Stimulated activated memory B cell treated with anti-CD40 and anti-IgM and Interleukin-4, amounts not matched to agents 10 μg/mL and 1 μg/mL and 100 μg/mL, for 72 hours (primary cell): ENCODE measurements around the gene NCOA3.
"Not testable (repeated sequence)": the region's sequence is repeated elsewhere in the genome, so short reads cannot be mapped to it uniquely, and the experiment has no call there.

Experiments
- ATAC-seq: fragments of 150-1000 bp; cut with Tn5 transposase; 2 replicates; pipeline ENCODE4 v1.10.0; 2021
- H3K27ac Mint-ChIP-seq: one replicate; pipeline ENCODE4 v1.8.0; 2022; ENCODE audit warnings: mild to moderate bottlenecking, mixed read lengths
- H3K27me3 Mint-ChIP-seq: one replicate; pipeline ENCODE4 v1.8.0; 2022; ENCODE audit warnings: mixed read lengths
- H3K36me3 Mint-ChIP-seq: one replicate; pipeline ENCODE4 v1.8.0; 2022; ENCODE audit warnings: mixed read lengths
- H3K4me1 Mint-ChIP-seq: one replicate; pipeline ENCODE4 v1.8.0; 2022; ENCODE audit warnings: mixed read lengths
- H3K4me3 Mint-ChIP-seq: one replicate; pipeline ENCODE4 v1.8.0; 2022; ENCODE audit warnings: mild to moderate bottlenecking, moderate library complexity, mixed read lengths
- H3K9me3 Mint-ChIP-seq: one replicate; pipeline ENCODE4 v1.8.0; 2022; ENCODE audit warnings: mixed read lengths

The NCOA3 gene

GRCh38 chr20:47553594-47554235 is 52.0 kb downstream of the NCOA3 start:
- H3K4me3 Mint-ChIP-seq, ATAC-seq, H3K9me3 Mint-ChIP-seq, H3K27ac Mint-ChIP-seq, H3K27me3 Mint-ChIP-seq: not testable (repeated sequence)
- Mint-ChIP-seq H3K36me3 (peaks cover 32% of the 10 kb centered on the region), H3K4me1 (peaks cover 63% of the 10 kb centered on the region)

GRCh38 chr20:47554283-47554682 is 52.6 kb downstream of the NCOA3 start:
- Mint-ChIP-seq H3K4me1 (peaks cover 68% of the 10 kb centered on the region), H3K36me3 (peaks cover 36% of the 10 kb centered on the region)
- H3K9me3 Mint-ChIP-seq, H3K27ac Mint-ChIP-seq, H3K27me3 Mint-ChIP-seq, H3K4me3 Mint-ChIP-seq, ATAC-seq: not testable (repeated sequence)

- no peak overlapping the region for H3K27ac Mint-ChIP-seq
- peaks cover 69% of the 10 kb centered on the region for H3K4me1 Mint-ChIP-seq
- no peak for ATAC-seq
- no peak overlapping the region for H3K4me3 Mint-ChIP-seq
- no peaks in the 10 kb centered on the region for H3K9me3 Mint-ChIP-seq
- H3K27me3 Mint-ChIP-seq = no peaks in the 10 kb centered on the region
- H3K36me3 Mint-ChIP-seq = peaks cover 25% of the 10 kb centered on the region
These were observed 55.5 kb downstream of the NCOA3 start for GRCh38 chr20:47557218-47557617.

- Mint-ChIP-seq H3K9me3 (no peaks in the 10 kb centered on the region), H3K4me1 (peaks cover 73% of the 10 kb centered on the region), H3K27me3 (no peaks in the 10 kb centered on the region), H3K4me3 (no peak overlapping the region), H3K36me3 (peaks cover 21% of the 10 kb centered on the region), H3K27ac (no peak overlapping the region)
- no peak for ATAC-seq
These were observed 56.1 kb downstream of the NCOA3 start for GRCh38 chr20:47557791-47558190.

- Mint-ChIP-seq H3K4me3 (no peak overlapping the region), H3K4me1 (peaks cover 79% of the 10 kb centered on the region), H3K36me3 (peaks cover 17% of the 10 kb centered on the region), H3K9me3 (no peaks in the 10 kb centered on the region), H3K27ac (peak overlapping the region; percentile 23), H3K27me3 (no peaks in the 10 kb centered on the region)
- no peak for ATAC-seq
These were observed 56.8 kb downstream of the NCOA3 start for GRCh38 chr20:47558295-47559066.

GRCh38 chr20:47559141-47559540 is 57.5 kb downstream of the NCOA3 start:
- Mint-ChIP-seq H3K4me1 (peaks cover 86% of the 10 kb centered on the region), H3K36me3 (peaks cover 16% of the 10 kb centered on the region), H3K4me3 (no peak overlapping the region), H3K9me3 (no peaks in the 10 kb centered on the region), H3K27me3 (no peaks in the 10 kb centered on the region), H3K27ac (peak overlapping the region; percentile 23)
- ATAC-seq = no peak

- Mint-ChIP-seq H3K36me3 (peaks cover 13% of the 10 kb centered on the region), H3K4me1 (peaks cover 89% of the 10 kb centered on the region), H3K9me3 (no peaks in the 10 kb centered on the region), H3K4me3 (peak overlapping the region; percentile 23), H3K27ac (no peak overlapping the region), H3K27me3 (no peaks in the 10 kb centered on the region)
- no peak for ATAC-seq
These were observed 59.5 kb downstream of the NCOA3 start for GRCh38 chr20:47561180-47561579.

GRCh38 chr20:47561603-47562583 is 60.2 kb downstream of the NCOA3 start:
- H3K9me3 Mint-ChIP-seq = no peaks in the 10 kb centered on the region
- H3K36me3 Mint-ChIP-seq = peaks cover 19% of the 10 kb centered on the region
- H3K4me3 Mint-ChIP-seq = peak overlapping the region; percentile 23
- ATAC-seq = peak; percentile 43
- no peak overlapping the region for H3K27ac Mint-ChIP-seq
- peaks cover 91% of the 10 kb centered on the region for H3K4me1 Mint-ChIP-seq
- H3K27me3 Mint-ChIP-seq = no peaks in the 10 kb centered on the region

GRCh38 chr20:47566269-47566668 is 64.6 kb downstream of the NCOA3 start:
- H3K27ac Mint-ChIP-seq = peak overlapping the region; percentile 59
- no peak for ATAC-seq

GRCh38 chr20:47568019-47568418 is 66.3 kb downstream of the NCOA3 start:
- Mint-ChIP-seq H3K27ac (no peak overlapping the region), H3K36me3 (peaks cover 55% of the 10 kb centered on the region), H3K27me3 (no peaks in the 10 kb centered on the region), H3K9me3 (peaks cover 3% of the 10 kb centered on the region), H3K4me1 (peaks cover 68% of the 10 kb centered on the region), H3K4me3 (no peak overlapping the region)
- ATAC-seq = no peak

More at GRCh38 chr20:47566269-47566668, 64.6 kb downstream of the NCOA3 start:
- Mint-ChIP-seq H3K9me3 (peaks cover 3% of the 10 kb centered on the region), H3K4me3 (no peak overlapping the region), H3K4me1 (peaks cover 67% of the 10 kb centered on the region), H3K27me3 (no peaks in the 10 kb centered on the region), H3K36me3 (peaks cover 38% of the 10 kb centered on the region)

GRCh38 chr20:47568837-47569410 is 67.2 kb downstream of the NCOA3 start:
- Mint-ChIP-seq H3K4me3 (no peak overlapping the region), H3K36me3 (peaks cover 64% of the 10 kb centered on the region), H3K27ac (no peak overlapping the region), H3K4me1 (peaks cover 68% of the 10 kb centered on the region), H3K9me3 (peaks cover 3% of the 10 kb centered on the region), H3K27me3 (no peaks in the 10 kb centered on the region)
- no peak for ATAC-seq

GRCh38 chr20:47571426-47571825 is 69.7 kb downstream of the NCOA3 start:
- Mint-ChIP-seq H3K9me3 (peaks cover 3% of the 10 kb centered on the region), H3K27me3 (no peaks in the 10 kb centered on the region), H3K4me3 (no peak overlapping the region), H3K36me3 (peaks cover 61% of the 10 kb centered on the region), H3K4me1 (peaks cover 63% of the 10 kb centered on the region), H3K27ac (no peak overlapping the region)
- ATAC-seq = no peak

GRCh38 chr20:47572105-47572729 is 70.5 kb downstream of the NCOA3 start:
- peaks cover 63% of the 10 kb centered on the region for H3K4me1 Mint-ChIP-seq
- peaks cover 58% of the 10 kb centered on the region for H3K36me3 Mint-ChIP-seq
- H3K27ac Mint-ChIP-seq = peak overlapping the region; percentile 68
- peaks cover 3% of the 10 kb centered on the region for H3K9me3 Mint-ChIP-seq
- no peaks in the 10 kb centered on the region for H3K27me3 Mint-ChIP-seq
- peak overlapping the region; percentile 12 for H3K4me3 Mint-ChIP-seq
- no peak for ATAC-seq

- Mint-ChIP-seq H3K27me3 (no peaks in the 10 kb centered on the region), H3K36me3 (peaks cover 48% of the 10 kb centered on the region), H3K4me1 (peaks cover 66% of the 10 kb centered on the region), H3K4me3 (peak overlapping the region; percentile 13), H3K27ac (peak overlapping the region; percentile 68), H3K9me3 (peaks cover 3% of the 10 kb centered on the region)
- ATAC-seq = no peak
These were observed 71.9 kb downstream of the NCOA3 start for GRCh38 chr20:47573559-47573958.
